Gastrocnemius medialis (tissue), 4 donors: ENCODE data around the gene ADH4.

Source experiments
- CTCF ChIP-seq, 5 experiments: fragments of 450-650 bp in 3 of 5; fragments of 200-600 bp in 2 of 5; sonication (generic) in 2 of 5; IDR thresholded peaks in 4 of 5; conservative IDR thresholded peaks in 1 of 5; 1 replicate in 4 of 5; 2 replicates in 1 of 5; pipeline ENCODE4 v1.5.1; 2016 to 2019; ENCODE audit warnings: antibody characterized with exemption in 5 of 5, mild to moderate bottlenecking in 3 of 5, moderate library complexity in 3 of 5
- POLR2A ChIP-seq, 2 donors: fragments of 450-650 bp; IDR thresholded peaks; one replicate each; pipeline ENCODE4 v1.6.1; 2017; ENCODE audit warnings: antibody characterized with exemption in 2 of 2, mild to moderate bottlenecking in 2 of 2, moderate library complexity in 2 of 2

GRCh38 chr4:99179178-99179577 is 35.1 kb upstream of the ADH4 start:
- TF ChIP-seq CTCF (IDR thresholded peaks at IDR 0.05 in 4 of 5, conservative IDR thresholded peaks at IDR 0.05 in 1 of 5) (no peak), POLR2A (IDR thresholded peaks at IDR 0.05) (no peak)
